Stimulated activated naive CD4-positive, alpha-beta T cell (primary cell): ENCODE data around the gene CAV3.
A peak's percentile ranks its signal among the peaks of the same experiment; 100 is the strongest.

Experiments
- DNase-seq, 6 experiments: peaks; one replicate each; lab custom pipeline; 2025; lab: John Stamatoyannopoulos, UW

Gene CAV3

GRCh38 chr3:8762607-8763377 is 29.2 kb downstream of the CAV3 start:
- DNase-seq, result no peak

GRCh38 chr3:8764528-8764927 is 30.9 kb downstream of the CAV3 start:
- no peak for DNase-seq

- DNase-seq, result no peak
Measured at GRCh38 chr3:8765528-8765927, 31.9 kb downstream of the CAV3 start.

- no peak for DNase-seq
Measured at GRCh38 chr3:8766148-8766547, 32.5 kb downstream of the CAV3 start.

- DNase-seq, result no peak
Measured at GRCh38 chr3:8767256-8767666, 33.7 kb downstream of the CAV3 start.

- no peak for DNase-seq
Measured at GRCh38 chr3:8767667-8768363, 34.2 kb downstream of the CAV3 start.

GRCh38 chr3:8768364-8769087 is 34.9 kb downstream of the CAV3 start:
- DNase-seq, result no peak

- peak in 4 of 6 experiments; percentile 1 to 33 (median 11) for DNase-seq
Measured at GRCh38 chr3:8769088-8769822, 35.7 kb downstream of the CAV3 start, which contains the start of gene OXTR. OXTR (minus strand) TSS chr3:8769613; CDS start chr3:8768187, 1,426 bp downstream.

- no peak for DNase-seq
Measured at GRCh38 chr3:8773941-8774542, 40.4 kb downstream of the CAV3 start.

GRCh38 chr3:8775181-8775580 is 41.6 kb downstream of the CAV3 start:
- DNase-seq, result no peak

GRCh38 chr3:8775602-8776001 is 42.0 kb downstream of the CAV3 start:
- DNase-seq, result no peak

GRCh38 chr3:8776406-8776805 is 42.8 kb downstream of the CAV3 start:
- no peak for DNase-seq

- DNase-seq, result no peak
Measured at GRCh38 chr3:8777201-8777977, 43.8 kb downstream of the CAV3 start.

GRCh38 chr3:8777978-8778267 is 44.3 kb downstream of the CAV3 start:
- no peak for DNase-seq

GRCh38 chr3:8778475-8778874 is 44.9 kb downstream of the CAV3 start:
- no peak for DNase-seq

- no peak for DNase-seq
Measured at GRCh38 chr3:8780279-8780678, 46.7 kb downstream of the CAV3 start.

GRCh38 chr3:8784676-8785435 is 51.3 kb downstream of the CAV3 start:
- DNase-seq, result no peak

- DNase-seq, result no peak
Measured at GRCh38 chr3:8790529-8790928, 56.9 kb downstream of the CAV3 start.

GRCh38 chr3:8793242-8793641 is 59.6 kb downstream of the CAV3 start:
- DNase-seq, result no peak

GRCh38 chr3:8794247-8794646 is 60.6 kb downstream of the CAV3 start:
- DNase-seq, result no peak
